ENCODE measurements around the gene CLCN5. TPM values are rescaled to one million over a fixed set of nuclear protein-coding genes. Genes with fewer than 3 reads are reported as not detected.

Gene CLCN5
- total RNA-seq, 1 experiment from 2014 or later = 10.7 TPM

DNA sequence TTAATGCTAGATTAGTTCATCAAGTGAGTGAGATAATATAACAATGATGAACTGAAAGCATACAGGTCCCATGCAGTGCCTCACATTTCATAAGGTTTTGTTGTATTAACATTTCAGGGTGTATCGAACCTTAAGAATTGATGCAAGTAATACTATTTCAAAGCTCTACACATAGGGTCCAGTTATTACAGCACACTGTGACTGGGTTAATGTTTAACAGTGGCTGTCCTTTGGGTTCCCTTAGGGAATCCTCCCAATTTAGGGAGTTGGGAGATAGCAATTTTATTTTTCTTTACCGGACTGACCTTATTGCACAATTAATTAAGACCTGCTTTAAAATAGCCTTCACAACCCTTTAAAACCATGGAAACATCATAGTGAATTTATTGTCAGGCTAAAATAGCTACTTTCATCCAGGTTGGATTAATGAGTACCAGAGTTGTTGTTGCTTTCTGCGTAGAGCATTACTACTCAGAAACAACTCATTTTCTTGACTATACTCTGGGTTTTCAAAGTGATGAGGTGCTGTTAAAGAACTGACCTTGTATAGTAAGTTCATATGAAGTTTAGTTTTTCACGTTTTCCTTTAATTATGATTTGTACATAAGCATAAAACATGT lies 144.0 kb downstream of the CLCN5 start:
- Mint-ChIP-seq H3K9me3 (no peaks in the 10 kb centered on the region), H3K27me3 (ENCODE audit: low read depth) (no peaks in the 10 kb centered on the region), H3K4me1 (peaks cover 14% of the 10 kb centered on the region), H3K4me3 (no peak overlapping the region), H3K27ac (no peak overlapping the region), H3K36me3 (peaks cover 2% of the 10 kb centered on the region; the same call in 1 of the 2 replicates)
- TF ChIP-seq NR3C1 (CRISPR knock-in tag; conservative IDR thresholded peaks at IDR 0.05; ENCODE audit: low read depth) = no peak
- TF ChIP-seq OVOL2 (CRISPR knock-in tag; IDR thresholded peaks at IDR 0.05; ENCODE audit: borderline replicate concordance) = no peak
- no peak for TF ChIP-seq EMX1 (CRISPR knock-in tag; IDR thresholded peaks at IDR 0.05)
- TF ChIP-seq, protein P1, sequence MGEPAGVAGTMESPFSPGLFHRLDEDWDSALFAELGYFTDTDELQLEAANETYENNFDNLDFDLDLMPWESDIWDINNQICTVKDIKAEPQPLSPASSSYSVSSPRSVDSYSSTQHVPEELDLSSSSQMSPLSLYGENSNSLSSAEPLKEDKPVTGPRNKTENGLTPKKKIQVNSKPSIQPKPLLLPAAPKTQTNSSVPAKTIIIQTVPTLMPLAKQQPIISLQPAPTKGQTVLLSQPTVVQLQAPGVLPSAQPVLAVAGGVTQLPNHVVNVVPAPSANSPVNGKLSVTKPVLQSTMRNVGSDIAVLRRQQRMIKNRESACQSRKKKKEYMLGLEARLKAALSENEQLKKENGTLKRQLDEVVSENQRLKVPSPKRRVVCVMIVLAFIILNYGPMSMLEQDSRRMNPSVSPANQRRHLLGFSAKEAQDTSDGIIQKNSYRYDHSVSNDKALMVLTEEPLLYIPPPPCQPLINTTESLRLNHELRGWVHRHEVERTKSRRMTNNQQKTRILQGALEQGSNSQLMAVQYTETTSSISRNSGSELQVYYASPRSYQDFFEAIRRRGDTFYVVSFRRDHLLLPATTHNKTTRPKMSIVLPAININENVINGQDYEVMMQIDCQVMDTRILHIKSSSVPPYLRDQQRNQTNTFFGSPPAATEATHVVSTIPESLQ (CRISPR knock-in tag; IDR thresholded peaks at IDR 0.05) = no peak
- CTCF ChIA-PET = no interaction called here
- ATAC-seq (no peak), DNase-seq (ENCODE audit: low spot score) (no peak)
- POLR2A ChIA-PET = no interaction called here

DNA sequence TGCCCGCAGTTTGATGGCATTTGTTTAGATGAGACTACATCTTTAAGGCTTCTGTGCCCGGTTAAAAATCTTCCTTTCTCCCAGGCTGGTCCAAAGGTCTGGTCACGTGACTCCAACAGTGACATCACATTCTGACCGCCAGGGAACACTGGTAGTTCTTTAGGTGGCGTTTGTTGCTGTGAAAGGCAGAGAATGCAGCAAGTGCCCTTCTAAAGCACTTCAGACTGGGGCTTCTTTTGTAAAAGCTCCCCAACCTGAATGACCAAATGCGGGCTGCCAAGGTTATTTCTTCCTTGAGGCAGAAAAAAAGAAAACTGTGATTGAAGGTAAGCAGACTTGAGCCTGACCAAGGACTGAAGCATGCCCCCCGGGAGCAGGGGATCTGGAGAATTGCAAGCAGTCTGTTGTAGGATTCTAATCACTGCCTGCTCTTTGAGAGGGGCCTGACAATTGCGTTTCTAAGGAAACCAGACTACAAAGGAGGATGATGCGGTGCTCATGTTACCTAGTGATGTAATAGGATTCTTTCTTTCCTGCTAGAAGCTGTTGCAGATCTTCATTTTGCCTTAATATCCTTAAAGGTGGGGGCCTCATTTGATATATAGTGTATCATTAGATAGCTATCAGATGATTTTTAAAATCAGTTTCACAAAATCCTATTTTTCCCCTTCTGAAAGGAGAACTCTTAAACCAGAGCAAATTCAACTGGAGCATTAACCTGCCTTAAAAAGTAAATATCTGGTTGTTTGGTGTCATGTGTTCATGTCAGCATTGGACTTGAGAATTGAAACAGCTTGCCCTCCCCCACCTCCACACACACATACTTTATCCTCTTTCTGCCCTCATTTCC lies 145.3 kb downstream of the CLCN5 start:
- H3K9me3 Mint-ChIP-seq = no peaks in the 10 kb centered on the region
- peaks cover 14% of the 10 kb centered on the region for H3K4me1 Mint-ChIP-seq
- DNase-seq (ENCODE audit: low spot score) (peak; percentile 39), ATAC-seq (peak; percentile 95)
- ChIA-PET CTCF (interaction anchor here (1.0 to 1.3 kb wide), 2 partner anchors 14 to 148 kb away, joined by 3 read pairs; no protein-coding TSS in a partner anchor), POLR2A (interaction anchor here (0.8 to 1.1 kb wide), 2 partner anchors 18 to 146 kb away, joined by 3 read pairs; partner anchors contain the start of gene CLCN5)
- H3K27me3 Mint-ChIP-seq (ENCODE audit: low read depth) = no peaks in the 10 kb centered on the region
- TF ChIP-seq ZNF219 (CRISPR knock-in tag; IDR thresholded peaks at IDR 0.05; ENCODE audit: borderline replicate concordance) (no peak), USF2 (CRISPR knock-in tag; IDR thresholded peaks at IDR 0.05) (peak; percentile 88)
- TF ChIP-seq, protein P2, sequence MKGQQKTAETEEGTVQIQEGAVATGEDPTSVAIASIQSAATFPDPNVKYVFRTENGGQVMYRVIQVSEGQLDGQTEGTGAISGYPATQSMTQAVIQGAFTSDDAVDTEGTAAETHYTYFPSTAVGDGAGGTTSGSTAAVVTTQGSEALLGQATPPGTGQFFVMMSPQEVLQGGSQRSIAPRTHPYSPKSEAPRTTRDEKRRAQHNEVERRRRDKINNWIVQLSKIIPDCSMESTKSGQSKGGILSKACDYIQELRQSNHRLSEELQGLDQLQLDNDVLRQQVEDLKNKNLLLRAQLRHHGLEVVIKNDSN (CRISPR knock-in tag; IDR thresholded peaks at IDR 0.05) = peak; percentile 84
- peak overlapping the region; percentile 94 for H3K27ac Mint-ChIP-seq
- peaks cover 2% of the 10 kb centered on the region; the same call in 1 of the 2 replicates for H3K36me3 Mint-ChIP-seq
- H3K4me3 Mint-ChIP-seq = peak overlapping the region; percentile 57

DNA sequence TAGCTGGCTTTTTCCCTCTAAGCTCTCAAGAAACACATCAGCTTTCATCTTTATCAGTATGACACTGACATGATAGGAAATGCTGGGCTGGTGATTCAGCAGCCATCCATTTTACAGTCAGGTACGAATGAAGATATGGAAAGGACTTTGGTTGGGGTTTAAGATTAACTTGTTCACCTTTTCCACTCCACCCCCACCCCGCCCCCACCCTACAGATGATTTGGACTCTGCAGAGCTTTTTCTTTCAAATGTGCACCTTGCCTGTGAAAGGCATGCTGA lies 145.8 kb downstream of the CLCN5 start:
- Mint-ChIP-seq H3K27ac (no peak overlapping the region), H3K9me3 (no peaks in the 10 kb centered on the region), H3K36me3 (peaks cover 2% of the 10 kb centered on the region; the same call in 1 of the 2 replicates), H3K4me3 (no peak overlapping the region), H3K27me3 (ENCODE audit: low read depth) (no peaks in the 10 kb centered on the region), H3K4me1 (peaks cover 14% of the 10 kb centered on the region)
- TF ChIP-seq ZNF317 (CRISPR knock-in tag; IDR thresholded peaks at IDR 0.05; ENCODE audit: borderline replicate concordance, low read depth) = no peak
- TF ChIP-seq ELF4 (CRISPR knock-in tag; IDR thresholded peaks at IDR 0.05; ENCODE audit: low read depth) = no peak
- TF ChIP-seq GABPB1 (CRISPR knock-in tag; IDR thresholded peaks at IDR 0.05) = no peak
- TF ChIP-seq, protein P3, sequence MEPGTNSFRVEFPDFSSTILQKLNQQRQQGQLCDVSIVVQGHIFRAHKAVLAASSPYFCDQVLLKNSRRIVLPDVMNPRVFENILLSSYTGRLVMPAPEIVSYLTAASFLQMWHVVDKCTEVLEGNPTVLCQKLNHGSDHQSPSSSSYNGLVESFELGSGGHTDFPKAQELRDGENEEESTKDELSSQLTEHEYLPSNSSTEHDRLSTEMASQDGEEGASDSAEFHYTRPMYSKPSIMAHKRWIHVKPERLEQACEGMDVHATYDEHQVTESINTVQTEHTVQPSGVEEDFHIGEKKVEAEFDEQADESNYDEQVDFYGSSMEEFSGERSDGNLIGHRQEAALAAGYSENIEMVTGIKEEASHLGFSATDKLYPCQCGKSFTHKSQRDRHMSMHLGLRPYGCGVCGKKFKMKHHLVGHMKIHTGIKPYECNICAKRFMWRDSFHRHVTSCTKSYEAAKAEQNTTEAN (CRISPR knock-in tag; IDR thresholded peaks at IDR 0.05) = no peak
- TF ChIP-seq PRDM15 (CRISPR knock-in tag; IDR thresholded peaks at IDR 0.05) = no peak
- TF ChIP-seq CREB1 (CRISPR knock-in tag; IDR thresholded peaks at IDR 0.05) = no peak
- no peak for ATAC-seq
- DNase-seq (ENCODE audit: low spot score) = no peak
- ChIA-PET POLR2A (interaction anchor here (0.8 to 1.1 kb wide), 2 partner anchors 18 to 146 kb away, joined by 3 read pairs; partner anchors contain the start of gene CLCN5), CTCF (interaction anchor here (1.0 to 1.3 kb wide), 2 partner anchors 14 to 149 kb away, joined by 3 read pairs; no protein-coding TSS in a partner anchor)
